SHP77 (cell line): ENCODE measurements around the gene SCAF11.

Experiments
- DNase-seq, 2 experiments: peaks; one replicate each; lab custom pipeline; 2025; lab: John Stamatoyannopoulos, UW

The SCAF11 gene

DNA sequence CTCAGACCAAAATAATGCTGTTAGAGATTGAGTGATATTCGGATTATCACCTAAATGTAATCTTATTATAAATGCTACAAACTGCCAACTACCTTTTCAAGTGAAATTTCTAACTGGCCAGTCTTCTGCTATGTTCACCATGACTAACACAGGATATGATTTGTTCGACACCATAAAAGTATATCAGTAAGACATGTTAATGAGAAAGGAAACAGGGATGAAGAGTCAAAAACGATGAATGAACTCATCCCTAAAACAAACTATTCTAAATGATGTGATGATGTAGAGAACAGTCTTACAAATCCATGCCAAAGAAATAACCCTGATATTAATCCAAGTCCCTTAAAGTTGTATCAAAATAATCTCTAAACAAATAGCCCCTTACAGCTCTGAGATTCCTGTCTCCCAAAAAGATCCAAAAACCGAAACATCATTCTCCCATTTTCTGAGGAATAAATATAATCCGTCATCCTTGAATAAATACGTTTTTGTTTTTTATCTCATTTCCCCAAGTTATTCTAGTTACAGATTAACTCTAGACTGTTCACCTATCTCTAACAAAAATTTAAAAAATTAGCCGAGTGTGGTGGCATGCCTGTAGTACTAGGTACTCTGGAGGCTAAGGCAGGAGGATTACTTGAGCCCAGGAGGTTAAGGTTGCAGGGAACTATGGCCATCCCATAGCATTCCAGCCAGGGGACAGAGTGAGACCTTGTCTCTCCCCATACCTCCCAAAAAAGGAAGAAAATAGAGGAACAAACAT, 9.1 kb downstream of the SCAF11 start:
- no peak for DNase-seq

DNA sequence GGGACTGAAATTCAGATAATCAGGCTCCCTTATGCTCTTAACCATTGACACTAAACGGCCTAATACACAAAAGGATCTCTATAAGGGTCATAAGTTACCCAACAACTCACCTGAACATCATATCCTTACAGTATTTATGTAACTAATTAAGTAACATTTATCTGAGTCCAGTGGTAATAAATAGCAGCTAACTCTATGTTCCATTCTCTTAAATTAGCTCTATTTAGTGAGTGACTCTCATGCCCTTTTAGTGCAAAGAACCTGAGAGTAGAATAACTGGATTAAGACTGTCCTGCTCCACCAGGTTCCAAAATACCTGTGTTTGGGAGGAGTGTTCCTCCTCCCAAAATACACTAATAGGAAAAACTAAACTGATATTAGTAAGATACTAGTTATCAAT, 9.8 kb downstream of the SCAF11 start:
- DNase-seq = no peak

DNA sequence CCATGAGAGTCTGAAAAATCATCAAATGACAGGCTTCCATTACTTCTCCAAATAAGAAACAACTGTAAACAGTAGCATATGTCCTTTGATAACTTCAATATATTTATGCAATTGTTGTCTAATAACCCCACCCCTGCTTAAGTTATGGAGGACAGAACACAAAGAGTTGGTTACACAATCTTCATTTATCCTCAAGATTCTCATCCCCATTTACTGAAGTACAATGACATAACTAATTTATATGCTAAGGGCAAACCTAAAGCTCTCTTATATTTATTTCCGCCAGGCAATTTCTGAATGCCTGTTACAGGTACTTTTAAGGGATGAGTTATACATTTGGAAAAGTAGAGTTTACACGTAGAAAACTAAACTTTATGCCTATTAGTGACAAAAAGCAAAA, 12.3 kb downstream of the SCAF11 start:
- no peak for DNase-seq

DNA sequence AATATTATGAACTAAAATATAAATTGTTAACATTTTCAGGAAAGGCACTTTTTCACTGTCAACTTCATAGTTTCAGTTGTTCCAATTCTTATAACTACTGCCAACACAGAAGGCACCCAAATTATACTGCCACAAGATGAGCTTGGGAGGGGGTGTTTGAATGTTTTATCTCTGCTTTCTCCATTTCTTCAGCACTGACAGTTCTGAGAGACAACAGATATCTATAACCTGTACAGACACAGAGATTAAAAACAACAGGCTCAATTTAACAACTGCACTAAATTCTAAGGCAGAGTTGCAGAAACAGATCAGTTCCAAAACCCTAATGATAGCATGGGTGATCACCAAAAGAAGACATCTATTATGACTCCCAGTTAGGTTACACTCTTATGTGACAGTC, 12.8 kb downstream of the SCAF11 start:
- no peak for DNase-seq

DNA sequence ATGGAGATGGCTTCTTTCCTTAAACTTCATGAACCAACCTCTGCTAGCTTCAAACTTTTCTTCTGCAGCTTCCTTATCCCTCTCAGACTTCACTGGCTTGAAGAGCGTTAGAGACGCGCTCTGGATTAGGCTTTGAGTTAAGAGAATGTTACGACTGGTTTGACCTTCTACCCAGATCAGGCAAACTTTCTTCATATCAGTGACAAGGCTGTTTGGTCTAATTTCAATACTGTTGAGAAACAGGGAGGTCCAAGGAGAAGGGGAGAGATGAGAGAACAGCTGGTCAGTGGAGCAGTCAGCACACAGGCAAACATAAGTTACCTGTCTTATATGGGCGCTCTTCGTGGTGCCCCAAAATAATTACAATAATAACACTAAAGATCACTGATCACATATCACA, 14.9 kb downstream of the SCAF11 start:
- no peak for DNase-seq

DNA sequence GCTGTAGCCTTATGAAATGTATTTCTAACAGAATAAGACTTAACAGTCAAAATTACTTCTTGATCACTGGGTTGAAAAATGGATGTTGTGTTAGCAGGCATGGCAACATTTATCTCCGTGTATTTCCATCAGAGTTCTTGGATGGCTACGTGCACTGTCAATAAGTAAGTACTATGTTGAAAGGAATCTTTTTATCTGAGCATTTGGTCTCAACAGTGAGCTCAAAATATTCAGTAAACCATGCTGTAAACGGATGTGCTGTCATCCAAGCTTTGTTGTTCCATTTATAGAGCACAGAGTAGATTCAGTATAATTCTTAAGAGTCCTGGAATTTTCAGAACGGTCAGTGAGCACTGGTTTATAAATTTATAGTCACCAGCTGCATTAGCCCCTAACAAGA, 15.5 kb downstream of the SCAF11 start:
- DNase-seq = no peak

DNA sequence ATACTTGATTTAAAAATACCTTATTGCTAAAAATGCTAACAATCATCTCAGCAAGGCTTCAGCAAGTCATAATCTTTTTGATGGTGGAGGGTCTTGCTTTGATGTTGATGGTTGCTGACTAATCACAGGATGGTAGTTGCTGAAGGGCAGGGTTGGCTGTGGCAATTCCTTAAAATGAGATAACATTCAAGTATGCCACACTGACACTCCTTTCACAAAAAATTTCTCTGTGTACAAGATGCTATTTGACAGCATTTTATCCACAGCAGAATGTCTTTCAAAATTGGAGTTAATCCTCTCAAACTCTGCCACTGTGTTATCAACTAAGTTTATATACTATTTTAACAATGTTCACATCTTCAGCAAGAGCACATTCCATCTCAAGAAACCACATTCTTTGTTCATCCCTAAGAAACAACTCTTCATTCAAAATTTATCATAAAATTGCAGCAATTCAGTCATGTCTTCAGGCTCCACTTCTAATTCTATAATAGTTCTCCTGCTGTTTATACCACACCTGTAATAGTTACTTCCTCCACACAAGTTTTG, 16.1 kb downstream of the SCAF11 start:
- DNase-seq = no peak

DNA sequence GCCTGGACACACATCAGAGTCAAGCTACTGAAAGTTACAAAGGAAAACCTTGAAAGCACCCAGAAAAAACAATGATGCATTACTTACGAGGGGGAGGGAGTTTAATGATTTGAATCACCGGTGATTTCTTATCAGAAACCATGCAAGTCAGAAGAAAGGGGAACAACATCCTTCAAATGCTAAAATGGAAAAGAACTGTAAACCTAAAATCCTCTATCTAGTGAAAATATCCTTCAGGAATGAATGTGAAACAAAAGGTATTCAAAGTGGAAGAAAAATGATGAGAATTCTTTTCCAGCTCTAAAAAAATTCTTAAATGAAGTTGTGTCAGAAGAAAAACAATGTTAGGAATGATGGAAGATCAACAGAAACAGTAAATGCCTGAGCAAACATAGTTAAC, 16.8 kb downstream of the SCAF11 start:
- DNase-seq = no peak

DNA sequence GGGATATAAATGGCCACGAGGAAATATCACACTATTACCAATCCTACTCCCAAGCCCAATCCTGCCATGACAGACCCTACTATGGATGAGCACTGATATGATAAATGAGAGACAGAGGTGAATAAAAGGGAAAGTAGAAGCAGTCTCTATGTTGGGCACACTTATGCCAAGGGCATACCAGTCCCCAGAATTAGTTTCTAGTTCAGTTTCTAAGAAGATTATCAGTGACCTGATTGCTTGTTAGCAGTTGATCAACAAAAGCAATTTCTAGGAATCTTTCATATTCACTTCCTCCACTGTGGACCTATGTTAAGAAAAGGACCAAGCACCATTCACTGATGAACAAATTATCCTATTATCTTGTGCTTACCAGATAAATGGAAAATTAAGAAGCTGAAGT, 20.0 kb downstream of the SCAF11 start:
- no peak for DNase-seq

DNA sequence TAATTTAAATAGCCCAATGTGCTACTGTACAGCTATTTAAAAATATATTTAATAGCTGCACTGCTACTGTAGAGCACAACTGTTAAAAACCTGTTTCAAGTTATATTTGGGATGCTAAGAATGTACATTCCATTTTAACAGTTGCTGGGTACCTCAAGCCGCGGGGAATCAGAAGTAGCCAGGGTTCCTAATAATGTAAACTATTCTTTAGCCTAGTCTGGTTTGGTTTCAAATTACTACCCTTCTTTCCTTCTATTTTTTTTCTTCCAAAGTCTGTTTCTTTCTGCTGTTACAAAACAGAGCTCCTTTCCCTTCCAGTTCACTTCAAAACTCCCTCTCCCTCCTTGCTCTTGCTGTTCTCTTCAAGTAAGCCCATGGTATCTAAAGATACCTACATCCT, 21.3 kb downstream of the SCAF11 start:
- no peak for DNase-seq

DNA sequence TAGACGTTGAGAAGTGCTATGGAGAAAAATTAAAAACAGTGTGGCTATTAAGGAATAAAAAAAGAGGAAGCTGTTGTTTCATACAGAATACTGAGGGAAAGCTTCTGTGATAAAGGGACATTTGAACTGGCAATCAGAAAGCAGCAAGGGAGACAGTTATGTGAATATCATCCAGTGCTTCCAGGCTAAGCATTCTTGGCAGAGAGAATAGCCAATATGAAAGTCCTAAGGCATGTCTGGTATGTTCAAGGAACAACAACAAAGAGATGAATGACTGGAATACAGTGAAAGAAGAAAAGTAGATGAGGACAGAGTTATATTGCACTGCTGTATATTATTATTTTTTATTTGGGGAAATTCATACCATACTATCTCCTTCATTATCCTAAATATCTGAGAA, 23.9 kb downstream of the SCAF11 start:
- DNase-seq = no peak

DNA sequence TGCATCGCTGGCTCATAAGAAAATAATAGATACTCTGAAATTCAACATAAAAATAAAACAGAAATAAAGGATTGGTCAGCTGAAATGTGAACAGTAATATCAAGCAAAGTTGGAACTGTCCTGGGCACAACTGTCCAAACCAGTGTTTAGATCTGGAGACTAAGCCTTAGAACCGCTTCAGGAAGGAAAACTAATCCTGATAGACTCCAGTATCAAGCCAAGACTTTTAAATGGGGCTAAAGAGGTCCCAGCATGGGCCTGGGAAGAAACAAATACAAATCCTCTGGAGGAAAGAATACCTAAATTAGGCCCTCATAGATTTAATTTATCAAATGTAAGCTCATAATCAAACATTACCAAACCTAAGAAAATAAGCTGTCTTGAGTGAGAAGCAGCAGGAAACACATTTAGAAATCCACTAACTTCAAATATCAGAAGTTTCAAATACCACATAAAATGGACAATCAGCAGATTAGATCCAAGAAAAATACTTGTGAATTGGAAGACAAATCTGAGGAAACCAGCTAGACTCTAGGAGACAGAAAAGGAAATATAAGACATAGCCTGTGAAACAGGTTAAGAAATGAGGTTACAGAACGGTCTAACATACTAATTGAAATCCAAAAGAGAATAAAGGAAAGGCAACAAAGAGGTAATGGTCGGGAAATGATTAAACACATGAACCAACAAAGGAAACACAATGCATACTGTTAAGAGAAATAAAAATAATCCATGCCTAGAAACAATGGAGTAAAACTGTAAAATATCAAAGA, 27.6 kb downstream of the SCAF11 start:
- no peak for DNase-seq

DNA sequence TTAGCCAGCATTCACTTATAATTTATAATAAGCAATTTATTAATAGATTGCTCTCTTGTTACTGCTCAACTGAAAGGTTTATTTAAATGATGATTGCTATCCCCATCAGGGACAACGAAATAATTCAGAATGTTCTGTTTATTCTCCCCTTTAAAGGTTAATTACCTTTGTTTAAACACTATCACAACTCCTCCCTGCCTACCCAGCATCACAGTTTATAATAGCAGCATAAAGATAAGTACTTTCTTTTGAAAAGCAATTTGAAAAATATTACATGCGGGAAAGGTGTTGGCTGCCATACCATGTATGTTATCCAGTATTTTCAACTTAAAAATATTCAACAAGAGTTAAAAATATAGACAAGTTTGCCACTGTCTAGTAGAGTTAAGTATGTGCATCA, 30.6 kb downstream of the SCAF11 start:
- DNase-seq = no peak

DNA sequence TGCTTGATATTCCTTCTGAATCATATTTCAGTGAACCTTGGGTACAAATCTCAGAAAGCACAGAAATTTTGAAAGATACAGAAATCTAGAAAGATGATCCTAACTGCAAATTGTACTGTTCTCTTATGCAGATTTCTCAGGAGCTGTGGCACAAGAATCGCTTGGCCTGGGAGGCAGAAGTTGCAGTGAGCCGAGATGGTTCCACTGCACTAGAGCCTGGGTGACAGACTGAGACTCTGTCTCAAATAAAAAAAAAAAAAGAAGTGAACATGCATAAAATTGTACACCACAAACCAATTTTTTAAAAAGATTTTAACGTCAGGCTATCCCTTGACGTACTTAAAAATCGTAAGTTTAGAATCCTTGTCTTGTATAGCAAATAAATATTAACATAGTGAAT, 31.3 kb downstream of the SCAF11 start:
- DNase-seq = no peak

DNA sequence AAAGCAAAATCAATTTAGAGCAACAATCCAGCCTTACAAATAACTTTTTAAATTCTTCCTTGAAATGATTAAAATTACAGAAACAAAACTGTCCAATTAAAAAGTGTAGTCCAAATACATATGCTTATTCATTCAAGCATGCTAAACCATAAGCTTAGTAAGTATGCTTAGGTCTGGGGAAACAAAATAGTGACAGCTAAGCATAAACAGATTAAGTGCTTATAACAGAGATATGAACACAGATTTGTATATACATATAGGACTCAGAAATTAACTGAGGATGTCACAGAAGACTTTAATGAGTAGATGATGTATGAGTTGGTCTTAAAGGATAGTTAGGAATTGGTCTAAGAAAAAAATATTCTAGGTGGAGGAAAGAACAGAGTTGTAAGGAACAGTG, 41.8 kb downstream of the SCAF11 start:
- no peak for DNase-seq

DNA sequence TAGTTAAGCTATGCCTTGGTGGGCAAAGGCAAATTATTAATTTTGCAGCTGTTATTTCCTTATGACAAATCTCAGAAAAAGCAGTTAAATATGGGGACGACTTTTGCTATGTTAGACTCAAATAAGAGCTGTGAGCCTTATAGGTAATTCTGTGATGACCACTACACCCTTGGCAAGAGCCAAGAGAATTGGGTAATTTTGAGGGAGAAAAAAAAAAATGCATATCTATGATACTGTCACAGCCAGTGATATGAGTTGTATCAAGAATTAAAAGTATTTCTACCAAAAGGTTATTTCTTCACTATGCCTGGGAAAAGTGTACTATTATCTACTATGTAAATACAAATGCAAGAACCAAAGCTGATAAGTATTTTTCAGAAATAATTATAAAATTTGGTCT, 43.9 kb downstream of the SCAF11 start:
- DNase-seq = no peak

DNA sequence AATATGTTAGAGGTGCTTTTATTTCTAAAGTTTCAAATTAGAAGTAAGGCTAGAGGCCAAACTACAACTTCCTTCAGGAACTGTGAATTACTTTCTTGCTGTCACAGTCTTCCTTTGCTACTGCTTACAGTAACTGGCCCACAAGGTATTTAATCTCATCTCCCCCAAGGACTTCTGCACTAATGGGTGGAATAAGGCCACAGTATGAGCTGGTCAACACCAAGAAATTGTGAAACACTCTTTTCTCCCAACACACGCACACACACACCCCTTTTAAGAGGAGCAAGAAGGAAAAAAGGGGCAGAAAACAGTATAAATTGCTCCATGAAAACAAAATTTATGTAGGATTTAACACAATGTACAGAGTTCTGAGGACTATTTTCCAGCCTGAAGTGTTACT, 45.6 kb downstream of the SCAF11 start:
- no peak for DNase-seq

DNA sequence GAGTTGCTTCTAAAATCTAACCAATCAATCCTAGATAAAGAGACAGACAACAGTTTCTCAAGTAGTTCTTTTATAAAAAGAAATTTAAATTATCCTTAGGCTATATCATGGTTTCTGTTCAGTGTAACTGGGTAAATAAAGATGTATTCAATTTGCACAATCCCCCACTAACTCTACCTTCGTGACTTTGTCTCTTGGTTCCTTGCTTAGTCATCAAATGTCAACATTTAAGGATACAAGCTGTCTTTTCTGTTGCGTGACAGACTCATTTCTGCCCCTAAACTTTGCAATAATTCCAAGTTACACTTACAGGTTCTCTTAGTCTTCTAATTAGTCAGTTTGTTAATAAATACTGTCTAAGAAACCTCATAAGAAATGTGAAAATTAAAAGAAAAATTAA, 50.6 kb downstream of the SCAF11 start:
- DNase-seq = no peak

DNA sequence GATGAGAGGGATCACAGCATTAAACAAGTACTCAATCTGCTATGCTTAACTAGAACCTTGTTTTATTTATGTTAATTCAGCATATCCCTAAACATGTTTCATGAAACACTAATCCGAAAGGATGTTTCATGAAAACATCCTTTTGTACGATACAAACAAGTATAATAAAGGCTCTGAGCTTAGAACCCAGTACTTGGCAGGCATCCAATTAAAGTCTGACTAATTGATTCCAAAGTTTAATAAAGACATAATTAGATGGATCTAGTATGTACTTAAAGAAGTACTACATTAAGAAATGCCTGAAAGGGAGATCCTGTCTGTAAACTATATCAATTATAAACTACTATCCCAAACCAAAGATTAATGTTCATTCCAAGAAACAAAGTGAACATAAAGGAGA, 51.8 kb downstream of the SCAF11 start:
- no peak for DNase-seq

DNA sequence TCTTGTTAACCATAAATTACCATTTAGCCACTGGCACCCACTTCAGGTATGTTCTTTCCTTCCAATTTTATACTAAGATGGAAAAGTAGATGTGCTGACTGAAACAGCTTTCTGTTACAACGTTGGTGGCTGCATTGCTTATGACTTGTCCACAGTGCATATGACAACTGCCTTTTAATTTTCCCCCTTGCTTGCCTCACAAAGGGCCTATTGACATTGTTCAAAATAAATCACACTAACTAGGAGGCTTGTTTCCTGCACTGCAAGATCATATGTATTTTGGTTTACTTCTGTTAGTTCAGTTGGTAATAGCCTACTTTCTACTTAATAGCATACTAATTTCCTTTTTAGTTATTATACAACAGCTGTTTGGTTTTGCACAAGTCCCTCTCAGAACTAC, 55.4 kb downstream of the SCAF11 start:
- no peak for DNase-seq

DNA sequence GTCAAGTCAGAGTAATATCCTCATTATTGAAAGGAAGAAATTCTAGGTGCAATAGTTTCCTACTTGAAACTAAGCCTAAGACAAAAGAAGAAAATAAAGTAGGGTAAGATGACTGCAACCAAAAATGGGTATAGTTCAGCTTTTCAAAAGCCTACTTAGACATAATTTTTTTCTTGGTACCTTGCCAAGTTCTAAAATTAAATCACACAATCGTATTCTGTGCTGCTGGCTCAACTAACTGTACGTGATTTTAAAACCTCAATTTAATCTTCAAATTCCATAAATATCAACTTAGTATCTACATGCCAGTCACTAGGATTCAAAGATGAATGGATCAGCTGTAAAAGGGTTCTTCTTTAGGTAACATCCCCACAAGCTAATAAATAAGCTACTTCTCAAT, 56.9 kb downstream of the SCAF11 start:
- no peak for DNase-seq

DNA sequence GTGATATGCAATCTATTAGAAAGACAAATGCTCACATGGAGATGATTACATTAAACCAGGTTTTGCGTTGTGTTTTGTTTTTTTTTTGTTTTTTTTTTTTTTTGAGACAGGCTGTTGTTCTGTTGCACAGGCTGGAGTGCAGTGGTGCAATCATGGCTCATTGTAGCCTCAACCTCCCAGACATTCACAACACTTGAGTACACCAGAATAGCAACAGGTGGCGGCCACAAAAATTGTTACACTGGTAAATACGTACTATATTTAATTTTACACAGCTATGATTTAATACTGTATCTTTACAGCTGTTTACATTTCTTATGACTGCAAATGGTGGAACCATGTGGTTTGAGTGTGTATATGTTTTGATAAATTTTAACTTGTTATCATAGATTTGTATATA, 60.0 kb downstream of the SCAF11 start:
- DNase-seq = no peak

DNA sequence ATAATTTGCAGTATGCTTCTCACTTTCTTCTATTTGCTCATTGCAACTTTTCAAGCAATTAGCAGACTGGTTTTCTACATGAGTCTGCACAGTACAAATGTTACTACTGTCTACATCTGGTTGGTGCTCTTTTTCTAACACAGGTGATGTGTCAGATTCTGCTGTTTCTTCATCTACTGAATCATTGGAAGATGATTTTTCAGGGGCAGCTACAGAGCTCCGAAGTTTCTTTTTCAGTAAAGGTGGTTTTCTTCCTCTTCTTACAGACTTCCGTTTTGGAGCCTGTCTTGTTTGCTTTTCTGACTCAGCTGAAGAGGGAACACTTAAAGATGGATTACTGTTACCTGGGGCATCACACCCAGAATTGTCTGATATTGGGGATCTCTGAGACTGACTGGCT, 62.1 kb downstream of the SCAF11 start:
- no peak for DNase-seq

DNA sequence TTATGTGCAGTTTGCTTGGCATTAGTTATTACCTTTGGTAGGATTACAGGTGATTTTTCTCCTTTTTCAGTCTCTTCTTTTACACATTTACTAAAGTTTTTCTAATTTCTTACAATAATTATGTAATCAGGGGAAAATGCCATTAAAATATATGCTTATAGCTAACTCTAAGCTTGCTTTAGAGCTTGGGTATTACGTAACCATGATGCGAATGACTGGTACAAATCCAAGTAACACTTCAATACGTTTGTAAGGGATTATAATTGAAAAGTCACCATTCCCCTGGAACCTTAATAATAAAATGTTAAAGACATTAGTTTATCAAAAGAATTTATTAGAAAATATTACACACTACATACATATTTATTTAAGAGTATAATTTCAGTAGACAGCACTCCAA, 71.6 kb downstream of the SCAF11 start:
- no peak for DNase-seq
